GM21786 (cell line): ENCODE measurements around the gene CACFD1.

Experiments
- ATAC-seq: cut with Tn5 transposase; IDR thresholded peaks from one replicate; pipeline ENCODE4 v1.9.1; 2021; ENCODE audit not compliant: unreplicated experiment

The CACFD1 gene

GRCh38 chr9:133459476-133460404 lies at the start of gene CACFD1:
Gene CACFD1, plus strand, starts transcription at chr9:133459978. Its CDS starts 89 bp downstream, at chr9:133460067.
- peak; percentile 70 for ATAC-seq

- ATAC-seq: no peak
These were observed 44.6 kb upstream of the CACFD1 start for GRCh38 chr9:133415170-133415569.

- peak; percentile 68 for ATAC-seq
These were observed 42.0 kb upstream of the CACFD1 start, which contains the start of gene REXO4 for GRCh38 chr9:133417541-133418461. Gene REXO4, minus strand, starts transcription at chr9:133418010. Its CDS starts 166 bp downstream, at chr9:133417844.

GRCh38 chr9:133419005-133419404 lies 40.8 kb upstream of the CACFD1 start:
- ATAC-seq: no peak

GRCh38 chr9:133420392-133420827 lies 39.4 kb upstream of the CACFD1 start:
- ATAC-seq: peak; percentile 40

GRCh38 chr9:133421615-133422542 lies 37.9 kb upstream of the CACFD1 start, which contains the start of gene ADAMTS13:
Gene ADAMTS13, plus strand, starts transcription at chr9:133422367. Its CDS starts 77 bp downstream, at chr9:133422444.
- no peak for ATAC-seq

GRCh38 chr9:133423216-133423615 lies 36.6 kb upstream of the CACFD1 start:
- ATAC-seq: no peak

- no peak for ATAC-seq
These were observed 35.6 kb upstream of the CACFD1 start for GRCh38 chr9:133424187-133424586.

- ATAC-seq: no peak
These were observed 34.6 kb upstream of the CACFD1 start for GRCh38 chr9:133425049-133425632.

- ATAC-seq: no peak
These were observed 33.8 kb upstream of the CACFD1 start for GRCh38 chr9:133426011-133426410.

GRCh38 chr9:133427658-133428348 lies 32.0 kb upstream of the CACFD1 start:
- no peak for ATAC-seq

GRCh38 chr9:133428617-133429101 lies 31.1 kb upstream of the CACFD1 start:
- ATAC-seq: no peak

- no peak for ATAC-seq
These were observed 30.6 kb upstream of the CACFD1 start for GRCh38 chr9:133429214-133429613.

GRCh38 chr9:133429641-133430161 lies 30.1 kb upstream of the CACFD1 start:
- no peak for ATAC-seq

- ATAC-seq: no peak
These were observed 29.5 kb upstream of the CACFD1 start for GRCh38 chr9:133430244-133430643.

GRCh38 chr9:133433351-133433843 lies 26.4 kb upstream of the CACFD1 start:
- ATAC-seq: no peak

GRCh38 chr9:133436681-133437080 lies 23.1 kb upstream of the CACFD1 start:
- no peak for ATAC-seq

- no peak for ATAC-seq
These were observed 21.8 kb upstream of the CACFD1 start for GRCh38 chr9:133437753-133438531.
